Spinal cord (tissue), 10 donors: ENCODE results near the gene MRPS2. TPM values are rescaled to one million over a fixed set of nuclear protein-coding genes. Genes with fewer than 3 reads are reported as not detected.
A peak's percentile ranks its signal among the peaks of the same experiment; 100 is the strongest.
"Not testable (repeated sequence)": the region's sequence is repeated elsewhere in the genome, so short reads cannot be mapped to it uniquely, and the experiment has no call there.

Experiments
- DNase-seq, 6 donors: peaks; one replicate each; pipeline versions ENCODE4 v3.0.0 to v3.0.0-alpha.2; 2013 to 2015; ENCODE audit warnings: low spot score in 6 of 6, low read depth in 4 of 6
- H3K27ac ChIP-seq: one replicate; pipeline ENCODE4 v1.5.1; 2013; ENCODE audit warnings: low read depth, low read length, control low read depth
- H3K27me3 ChIP-seq: one replicate; pipeline ENCODE4 v1.6.1; 2013; ENCODE audit warnings: low read length; ENCODE audit not compliant: control insufficient read depth, insufficient read depth
- H3K36me3 ChIP-seq: one replicate; pipeline ENCODE4 v1.6.1; 2013; ENCODE audit warnings: low read length; ENCODE audit not compliant: control insufficient read depth, insufficient read depth
- H3K4me1 ChIP-seq: one replicate; pipeline ENCODE4 v1.6.1; 2013; ENCODE audit warnings: low read length; ENCODE audit not compliant: control insufficient read depth, insufficient read depth
- H3K4me3 ChIP-seq: one replicate; pipeline ENCODE4 v1.5.1; 2013; ENCODE audit warnings: low read depth, low read length, control low read depth
- H3K9me3 ChIP-seq: one replicate; pipeline ENCODE4 v1.6.1; 2013; ENCODE audit warnings: low read length; ENCODE audit not compliant: control insufficient read depth, insufficient read depth
- WGBS: methylation state at CpG from one replicate; pipeline ENCODE4 v1.1.5; 2013; ENCODE audit warnings: missing lambda C conversion rate; ENCODE audit not compliant: insufficient coverage; 5-methylcytosine and 5-hydroxymethylcytosine counted together
- polyA plus RNA-seq, 2 donors: library from polyadenylated mRNA; unstranded; fragments of 120-200 nt; gene quantifications; one replicate each; pipeline ENCODE4 v1.2.1, GENCODE V29; 2013; ENCODE audit not compliant: insufficient read length in 2 of 2
- total RNA-seq, 2 donors: library from RNA; depleted of rRNA in 1 of 2; stranded (reverse); fragments of 120-200 nt in 1 of 2; fragments of >200 nt in 1 of 2; gene quantifications; one replicate each; pipeline versions ENCODE4 v1.2.3 to v1.2.4, GENCODE V29; 2013 to 2014
- donor health status: healthy.

Gene MRPS2
- total and polyA plus RNA-seq, 4 donors, result 10.9 to 60.9 (median 38.5) TPM

GRCh38 chr9:135528842-135529435 is 28.5 kb downstream of the MRPS2 start:
- not testable (repeated sequence) for H3K9me3 ChIP-seq, H3K27ac ChIP-seq, H3K4me1 ChIP-seq, H3K4me3 ChIP-seq, H3K36me3 ChIP-seq, DNase-seq, H3K27me3 ChIP-seq
- 90% methylated on average over 2 of the region's 10 CpGs for WGBS

- H3K27me3 ChIP-seq, result no peaks in the 10 kb centered on the region
- DNase-seq, result no peak
- H3K9me3 ChIP-seq, result no peaks in the 10 kb centered on the region
These were observed 29.7 kb downstream of the MRPS2 start for GRCh38 chr9:135530146-135530545.

GRCh38 chr9:135531096-135531495 is 30.6 kb downstream of the MRPS2 start:
- H3K27ac ChIP-seq, result no peak overlapping the region
- H3K4me3 ChIP-seq, result no peak overlapping the region
- no peaks in the 10 kb centered on the region for H3K36me3 ChIP-seq
- no peaks in the 10 kb centered on the region for H3K9me3 ChIP-seq
- DNase-seq, result no peak
- 89% methylated on average over 10 of the region's 10 CpGs for WGBS
- H3K4me1 ChIP-seq, result no peaks in the 10 kb centered on the region
- no peaks in the 10 kb centered on the region for H3K27me3 ChIP-seq

More at GRCh38 chr9:135530146-135530545, 29.7 kb downstream of the MRPS2 start:
- Histone ChIP-seq H3K4me1 (no peaks in the 10 kb centered on the region), H3K4me3 (no peak overlapping the region), H3K27ac (no peak overlapping the region), H3K36me3 (no peaks in the 10 kb centered on the region)
- 84% methylated on average over 5 of the region's 5 CpGs for WGBS

GRCh38 chr9:135533113-135533512 is 32.6 kb downstream of the MRPS2 start:
- Histone ChIP-seq H3K27me3 (no peaks in the 10 kb centered on the region), H3K4me1 (no peaks in the 10 kb centered on the region), H3K9me3 (no peaks in the 10 kb centered on the region), H3K36me3 (no peaks in the 10 kb centered on the region), H3K4me3 (no peak overlapping the region), H3K27ac (no peak overlapping the region)
- WGBS, result 81% methylated on average over 3 of the region's 3 CpGs
- DNase-seq, result peak in 1 of 6 donors; percentile 51

- 90% methylated on average over 12 of the region's 12 CpGs for WGBS
- Histone ChIP-seq H3K4me3 (no peak overlapping the region), H3K36me3 (no peaks in the 10 kb centered on the region), H3K27me3 (no peaks in the 10 kb centered on the region), H3K9me3 (no peaks in the 10 kb centered on the region), H3K27ac (no peak overlapping the region), H3K4me1 (no peaks in the 10 kb centered on the region)
- DNase-seq, result no peak
These were observed 33.2 kb downstream of the MRPS2 start for GRCh38 chr9:135533674-135534073.

- H3K4me3 ChIP-seq, H3K36me3 ChIP-seq, H3K27me3 ChIP-seq, H3K9me3 ChIP-seq, DNase-seq, H3K4me1 ChIP-seq, H3K27ac ChIP-seq: not testable (repeated sequence)
- 39% methylated on average over 10 of the region's 10 CpGs for WGBS
These were observed 33.8 kb downstream of the MRPS2 start for GRCh38 chr9:135534192-135534711.

GRCh38 chr9:135534826-135535225 is 34.3 kb downstream of the MRPS2 start:
- WGBS, result 71% methylated on average over 4 of the region's 4 CpGs
- H3K4me3 ChIP-seq, DNase-seq, H3K27me3 ChIP-seq, H3K27ac ChIP-seq, H3K4me1 ChIP-seq, H3K9me3 ChIP-seq, H3K36me3 ChIP-seq: not testable (repeated sequence)

- H3K4me1 ChIP-seq, H3K27ac ChIP-seq, H3K4me3 ChIP-seq, H3K36me3 ChIP-seq, DNase-seq, H3K9me3 ChIP-seq, H3K27me3 ChIP-seq: not testable (repeated sequence)
- 80% methylated on average over 5 of the region's 13 CpGs for WGBS
These were observed 35.1 kb downstream of the MRPS2 start for GRCh38 chr9:135535631-135536030.

GRCh38 chr9:135536216-135536615 is 35.7 kb downstream of the MRPS2 start:
- Histone ChIP-seq H3K9me3 (no peaks in the 10 kb centered on the region), H3K27me3 (no peaks in the 10 kb centered on the region), H3K4me1 (no peaks in the 10 kb centered on the region), H3K36me3 (no peaks in the 10 kb centered on the region), H3K4me3 (no peak overlapping the region), H3K27ac (no peak overlapping the region)
- 87% methylated on average over 8 of the region's 8 CpGs for WGBS
- no peak for DNase-seq

GRCh38 chr9:135543262-135543894 is 42.9 kb downstream of the MRPS2 start:
- H3K27me3 ChIP-seq, H3K27ac ChIP-seq, H3K36me3 ChIP-seq, H3K9me3 ChIP-seq, H3K4me3 ChIP-seq, H3K4me1 ChIP-seq, DNase-seq: not testable (repeated sequence)
- 78% methylated on average over 7 of the region's 8 CpGs for WGBS
